ENCODE measurements around the gene TCF25.

DNA sequence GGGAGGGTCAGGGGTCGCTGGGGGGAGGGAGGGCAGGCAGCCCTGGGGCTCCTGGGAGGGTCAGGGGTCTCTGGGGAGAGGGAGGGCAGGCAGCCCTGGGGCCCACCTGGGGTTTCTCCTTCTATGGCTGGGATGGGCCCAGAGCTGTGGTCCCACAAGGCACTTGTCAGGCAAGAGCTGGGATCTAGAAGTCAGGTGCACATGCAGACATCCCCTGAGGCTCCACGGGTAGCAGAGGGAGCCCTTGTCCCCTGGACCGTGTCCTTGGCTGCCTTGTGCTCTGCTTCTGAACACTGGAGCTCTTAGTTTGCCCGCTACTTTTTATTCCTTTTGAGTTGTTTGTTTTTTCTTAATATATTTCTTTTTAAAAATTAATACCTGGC lies 51.5 kb downstream of the TCF25 start:
- TF ChIP-seq CTCF (IDR thresholded peaks at IDR 0.05) (no peak), POLR2A (IDR thresholded peaks at IDR 0.05) (no peak)

All from body of pancreas (tissue), 4 donors.